Kidney epithelial cell (primary cell): ENCODE data around the gene SUN5. TPM values are rescaled to one million over a fixed set of nuclear protein-coding genes. Genes with fewer than 3 reads are reported as not detected.

Experiments used
- DNase-seq: peaks from one replicate; pipeline ENCODE4 v3.0.0-alpha.2; 2010; ENCODE audit warnings: low read depth
- H3K27me3 ChIP-seq: 2 replicates; pipeline ENCODE4 v1.6.0; 2011; ENCODE audit warnings: low read length; ENCODE audit not compliant: control insufficient read depth, insufficient read depth
- H3K36me3 ChIP-seq: 2 replicates; pipeline ENCODE4 v1.5.1; 2011; ENCODE audit warnings: low read length; ENCODE audit not compliant: control insufficient read depth, insufficient read depth
- H3K4me3 ChIP-seq: 2 replicates; pipeline ENCODE4 v1.5.1; 2011; ENCODE audit warnings: low read depth, mild to moderate bottlenecking, control low read depth, low read length
- total RNA-seq: library from RNA; depleted of rRNA; stranded (reverse); fragments of >200 nt; gene quantifications from 2 replicates; pipeline ENCODE4 v1.2.3, GENCODE V29; 2015
- TF ChIP-seq, protein P1 (sequence below): IDR thresholded peaks from 2 replicates; pipeline ENCODE4 v1.5.1; 2011; ENCODE audit warnings: mild to moderate bottlenecking, moderate library complexity, low read length, control low read depth, inconsistent platforms; ENCODE audit not compliant: insufficient read depth, poor library complexity, severe bottlenecking

SUN5 gene
- total RNA-seq, 1 donor from 2014 or later = not detected

- no peak overlapping the region for H3K4me3 ChIP-seq
- H3K36me3 ChIP-seq = no peaks in the 10 kb centered on the region
- H3K27me3 ChIP-seq = no peaks in the 10 kb centered on the region
- DNase-seq = no peak
- TF ChIP-seq, protein P1, sequence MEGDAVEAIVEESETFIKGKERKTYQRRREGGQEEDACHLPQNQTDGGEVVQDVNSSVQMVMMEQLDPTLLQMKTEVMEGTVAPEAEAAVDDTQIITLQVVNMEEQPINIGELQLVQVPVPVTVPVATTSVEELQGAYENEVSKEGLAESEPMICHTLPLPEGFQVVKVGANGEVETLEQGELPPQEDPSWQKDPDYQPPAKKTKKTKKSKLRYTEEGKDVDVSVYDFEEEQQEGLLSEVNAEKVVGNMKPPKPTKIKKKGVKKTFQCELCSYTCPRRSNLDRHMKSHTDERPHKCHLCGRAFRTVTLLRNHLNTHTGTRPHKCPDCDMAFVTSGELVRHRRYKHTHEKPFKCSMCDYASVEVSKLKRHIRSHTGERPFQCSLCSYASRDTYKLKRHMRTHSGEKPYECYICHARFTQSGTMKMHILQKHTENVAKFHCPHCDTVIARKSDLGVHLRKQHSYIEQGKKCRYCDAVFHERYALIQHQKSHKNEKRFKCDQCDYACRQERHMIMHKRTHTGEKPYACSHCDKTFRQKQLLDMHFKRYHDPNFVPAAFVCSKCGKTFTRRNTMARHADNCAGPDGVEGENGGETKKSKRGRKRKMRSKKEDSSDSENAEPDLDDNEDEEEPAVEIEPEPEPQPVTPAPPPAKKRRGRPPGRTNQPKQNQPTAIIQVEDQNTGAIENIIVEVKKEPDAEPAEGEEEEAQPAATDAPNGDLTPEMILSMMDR = no peak
Observed at GRCh38 chr20:32969356-32970114, 34.7 kb downstream of the SUN5 start.

DNA sequence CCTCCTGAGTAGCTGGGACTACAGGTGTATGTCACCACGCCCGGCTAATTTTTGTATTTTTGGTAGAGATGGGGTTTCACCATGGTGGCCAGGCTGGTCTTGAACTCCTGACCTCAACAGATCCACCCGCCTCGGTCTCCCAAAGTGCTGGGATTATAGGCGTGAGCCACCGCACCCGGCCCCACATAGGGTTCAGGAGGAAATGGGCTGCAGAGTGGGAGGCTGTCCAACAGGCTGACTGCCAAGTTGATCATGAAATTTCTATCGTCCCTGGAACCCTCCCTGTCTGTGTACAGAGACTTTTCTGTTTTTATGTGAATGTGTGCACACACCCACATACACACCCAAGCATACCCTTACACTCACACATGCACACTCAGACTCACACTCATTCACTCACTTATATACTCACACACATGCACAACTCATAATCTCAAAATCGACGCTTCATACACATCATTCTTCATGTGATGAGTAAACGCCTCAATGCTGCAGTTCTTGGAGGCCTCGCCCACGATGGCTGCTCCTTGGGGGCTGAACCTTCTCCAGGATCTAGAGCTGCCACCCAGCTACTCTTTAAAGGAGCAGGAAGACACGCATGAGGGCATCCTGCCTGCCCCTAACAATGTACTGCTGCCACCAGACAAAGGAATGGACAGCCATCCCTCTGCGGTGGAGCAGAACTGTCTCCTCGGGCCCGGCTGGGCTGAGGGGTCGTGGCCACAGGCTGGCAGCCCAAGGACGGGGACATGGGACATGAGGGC is 35.6 kb downstream of the SUN5 start:
- DNase-seq = no peak
- no peaks in the 10 kb centered on the region for H3K36me3 ChIP-seq
- TF ChIP-seq, protein P1 = no peak
- H3K4me3 ChIP-seq = no peak overlapping the region
- no peaks in the 10 kb centered on the region for H3K27me3 ChIP-seq

GRCh38 chr20:32967961-32968457 is 36.2 kb downstream of the SUN5 start:
- H3K27me3 ChIP-seq = no peaks in the 10 kb centered on the region
- no peak for DNase-seq
- H3K36me3 ChIP-seq = no peaks in the 10 kb centered on the region
- TF ChIP-seq, protein P1 = no peak
- no peak overlapping the region for H3K4me3 ChIP-seq

GRCh38 chr20:32966881-32967781 is 37.1 kb downstream of the SUN5 start:
- Histone ChIP-seq H3K36me3 (no peaks in the 10 kb centered on the region), H3K4me3 (no peak overlapping the region), H3K27me3 (no peaks in the 10 kb centered on the region)
- TF ChIP-seq, protein P1 = no peak
- no peak for DNase-seq

DNA sequence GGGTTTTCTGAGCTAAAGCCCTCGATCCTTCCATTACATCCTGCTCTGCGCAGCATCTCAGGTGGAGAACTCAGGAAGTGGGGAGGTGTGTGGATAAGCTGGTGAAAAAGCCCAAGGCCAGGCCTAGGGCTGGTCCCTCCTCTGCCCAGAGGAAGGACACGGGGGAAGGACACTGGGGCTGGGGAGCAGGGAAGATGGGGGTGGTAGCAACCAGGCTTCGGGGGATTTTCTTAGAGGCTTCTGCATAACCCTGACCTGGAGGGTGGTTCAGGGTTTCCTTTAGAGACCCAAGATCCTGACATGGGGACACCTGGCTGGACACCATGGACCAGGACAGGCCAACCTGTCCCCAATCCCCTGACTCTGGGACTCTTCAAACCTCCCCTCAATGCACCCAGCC is 37.9 kb downstream of the SUN5 start:
- Histone ChIP-seq H3K4me3 (no peak overlapping the region), H3K27me3 (no peaks in the 10 kb centered on the region), H3K36me3 (no peaks in the 10 kb centered on the region)
- no peak for DNase-seq
- TF ChIP-seq, protein P1 = no peak
